Suprapubic skin (tissue), 4 donors: ENCODE measurements around the gene CEP72. TPM values are rescaled to one million over a fixed set of nuclear protein-coding genes. Genes with fewer than 3 reads are reported as not detected.

Source experiments
- DNase-seq, 2 donors: peaks; one replicate each; pipeline ENCODE4 v3.0.0-alpha.2; 2019; ENCODE audit warnings: low spot score in 2 of 2
- H3K27ac ChIP-seq: fragments of 200-600 bp; sonication (generic); one replicate; pipeline ENCODE4 v1.5.1; 2019
- H3K27me3 ChIP-seq: fragments of 200-600 bp; sonication (generic); one replicate; pipeline ENCODE4 v1.5.1; 2019
- H3K36me3 ChIP-seq: fragments of 200-600 bp; sonication (generic); one replicate; pipeline ENCODE4 v1.5.1; 2019
- H3K4me1 ChIP-seq: fragments of 200-600 bp; sonication (generic); one replicate; pipeline ENCODE4 v1.5.1; 2019
- H3K4me3 ChIP-seq: fragments of 200-600 bp; sonication (generic); one replicate; pipeline ENCODE4 v1.5.1; 2019; ENCODE audit warnings: mild to moderate bottlenecking
- H3K9me3 ChIP-seq: fragments of 200-600 bp; sonication (generic); one replicate; pipeline ENCODE4 v1.5.1; 2019
- EP300 ChIP-seq: sonication (generic); formaldehyde crosslinking; IDR thresholded peaks from one replicate; pipeline ENCODE4 v1.6.1; 2017; ENCODE audit warnings: antibody characterized with exemption
- POLR2A ChIP-seq, 2 donors: fragments of 450-650 bp; IDR thresholded peaks; one replicate each; pipeline ENCODE4 v1.6.1; 2017; ENCODE audit warnings: antibody characterized with exemption in 2 of 2, mild to moderate bottlenecking in 2 of 2, moderate library complexity in 2 of 2
- POLR2AphosphoS5 ChIP-seq, 3 donors: sonication (generic); formaldehyde crosslinking; IDR thresholded peaks; one replicate each; pipeline ENCODE4 v1.6.1; 2017; ENCODE audit warnings: antibody characterized with exemption in 3 of 3
- WGBS: methylation state at CpG from one replicate; pipeline ENCODE4 v1.1.5; 2018; 5-methylcytosine and 5-hydroxymethylcytosine counted together
- total RNA-seq, 4 donors: library from RNA; depleted of rRNA; stranded (reverse); fragments of >200 nt; gene quantifications; one replicate each; pipeline ENCODE4 v1.1.0, GENCODE V29; 2016
- TF ChIP-seq, protein P1 (sequence below), 2 donors: fragments of 200-600 bp in 1 of 2; fragments of 450-650 bp in 1 of 2; sonication (generic) in 1 of 2; IDR thresholded peaks; one replicate each; pipeline ENCODE4 v1.5.1; 2016 to 2019; ENCODE audit warnings: antibody characterized with exemption in 2 of 2, mild to moderate bottlenecking in 1 of 2, moderate library complexity in 1 of 2

CEP72 gene
- total RNA-seq, 4 donors from 2014 or later = 8.3 to 13.6 (median 10.9) TPM

DNA sequence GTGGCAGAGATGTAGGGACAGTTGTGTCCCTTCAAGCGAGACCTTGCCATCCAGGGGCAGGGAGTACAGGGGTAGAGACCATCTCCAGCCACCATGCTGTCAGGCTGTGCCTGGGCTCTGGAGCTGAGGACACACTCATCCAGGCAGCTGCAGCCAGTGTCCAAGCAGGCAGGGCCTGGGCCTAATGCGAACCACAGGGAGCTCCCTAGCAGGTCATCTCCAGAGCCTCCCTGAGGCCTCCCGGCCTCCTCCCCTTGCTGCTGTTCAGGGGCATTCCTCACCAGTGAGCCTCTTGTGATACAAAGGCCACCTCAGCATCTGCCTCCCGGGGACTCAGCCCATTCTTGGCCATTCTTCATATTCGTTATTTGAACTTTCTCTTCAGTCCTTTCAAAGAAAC lies 46.0 kb downstream of the CEP72 start:
- WGBS = 98% methylated on average over 5 of the region's 5 CpGs

DNA sequence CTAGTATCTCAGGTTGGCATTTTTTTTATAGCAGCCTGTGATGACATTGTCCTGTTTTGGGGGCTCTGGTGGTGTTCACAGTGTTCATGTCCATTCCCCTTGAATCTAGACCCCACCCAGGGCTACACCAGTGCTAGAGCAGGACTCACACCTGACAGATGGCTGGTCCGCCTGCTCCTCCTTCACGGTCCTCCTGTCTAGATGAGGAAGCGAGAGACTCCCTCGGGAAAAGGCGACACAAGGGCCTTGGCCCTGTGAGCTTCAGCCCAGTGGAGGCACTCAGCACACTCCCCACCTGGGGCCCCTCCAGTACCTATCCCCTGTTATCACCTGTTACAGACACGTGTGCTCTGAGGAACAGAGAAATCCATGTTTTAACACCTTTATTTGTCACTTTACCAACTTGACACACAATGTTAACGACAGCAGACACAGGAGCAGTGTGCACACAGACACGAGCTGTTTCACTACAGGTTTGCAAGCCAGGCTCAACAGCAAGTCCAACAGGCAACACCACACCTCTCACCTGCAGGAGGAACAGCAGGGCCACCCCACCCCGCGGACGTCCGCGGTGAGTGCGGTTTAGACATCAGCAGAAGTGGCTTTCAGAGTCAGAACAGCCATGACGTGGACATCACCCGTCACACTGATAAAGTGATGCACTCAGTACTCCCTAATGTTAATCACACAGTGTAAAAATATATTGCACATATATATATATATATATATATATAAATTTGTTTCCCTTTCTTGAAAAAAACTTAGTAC lies 47.5 kb downstream of the CEP72 start:
- Histone ChIP-seq H3K4me1 (peaks cover 3% of the 10 kb centered on the region), H3K9me3 (no peaks in the 10 kb centered on the region), H3K36me3 (peaks cover 53% of the 10 kb centered on the region), H3K27me3 (no peaks in the 10 kb centered on the region), H3K27ac (no peak overlapping the region), H3K4me3 (no peak overlapping the region)
- peak in 1 of 2 donors; percentile 53 for DNase-seq
- 92% methylated on average over 16 of the region's 16 CpGs for WGBS
- TF ChIP-seq EP300 = no peak
- TF ChIP-seq POLR2AphosphoS5 (IDR thresholded peaks at IDR 0.05) = no peak
- TF ChIP-seq POLR2A (IDR thresholded peaks at IDR 0.05) = no peak
- TF ChIP-seq, protein P1, sequence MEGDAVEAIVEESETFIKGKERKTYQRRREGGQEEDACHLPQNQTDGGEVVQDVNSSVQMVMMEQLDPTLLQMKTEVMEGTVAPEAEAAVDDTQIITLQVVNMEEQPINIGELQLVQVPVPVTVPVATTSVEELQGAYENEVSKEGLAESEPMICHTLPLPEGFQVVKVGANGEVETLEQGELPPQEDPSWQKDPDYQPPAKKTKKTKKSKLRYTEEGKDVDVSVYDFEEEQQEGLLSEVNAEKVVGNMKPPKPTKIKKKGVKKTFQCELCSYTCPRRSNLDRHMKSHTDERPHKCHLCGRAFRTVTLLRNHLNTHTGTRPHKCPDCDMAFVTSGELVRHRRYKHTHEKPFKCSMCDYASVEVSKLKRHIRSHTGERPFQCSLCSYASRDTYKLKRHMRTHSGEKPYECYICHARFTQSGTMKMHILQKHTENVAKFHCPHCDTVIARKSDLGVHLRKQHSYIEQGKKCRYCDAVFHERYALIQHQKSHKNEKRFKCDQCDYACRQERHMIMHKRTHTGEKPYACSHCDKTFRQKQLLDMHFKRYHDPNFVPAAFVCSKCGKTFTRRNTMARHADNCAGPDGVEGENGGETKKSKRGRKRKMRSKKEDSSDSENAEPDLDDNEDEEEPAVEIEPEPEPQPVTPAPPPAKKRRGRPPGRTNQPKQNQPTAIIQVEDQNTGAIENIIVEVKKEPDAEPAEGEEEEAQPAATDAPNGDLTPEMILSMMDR (IDR thresholded peaks at IDR 0.05) = no peak

More for the DNA sequence above, 46.0 kb downstream of the CEP72 start:
- peaks cover 39% of the 10 kb centered on the region for H3K36me3 ChIP-seq
- no peak overlapping the region for H3K27ac ChIP-seq
- TF ChIP-seq EP300 (no peak), POLR2A (IDR thresholded peaks at IDR 0.05) (no peak)
- H3K4me3 ChIP-seq = no peak overlapping the region
- no peaks in the 10 kb centered on the region for H3K4me1 ChIP-seq
- no peaks in the 10 kb centered on the region for H3K27me3 ChIP-seq
- DNase-seq = peak in 1 of 2 donors; percentile 74
- H3K9me3 ChIP-seq = no peaks in the 10 kb centered on the region

DNA sequence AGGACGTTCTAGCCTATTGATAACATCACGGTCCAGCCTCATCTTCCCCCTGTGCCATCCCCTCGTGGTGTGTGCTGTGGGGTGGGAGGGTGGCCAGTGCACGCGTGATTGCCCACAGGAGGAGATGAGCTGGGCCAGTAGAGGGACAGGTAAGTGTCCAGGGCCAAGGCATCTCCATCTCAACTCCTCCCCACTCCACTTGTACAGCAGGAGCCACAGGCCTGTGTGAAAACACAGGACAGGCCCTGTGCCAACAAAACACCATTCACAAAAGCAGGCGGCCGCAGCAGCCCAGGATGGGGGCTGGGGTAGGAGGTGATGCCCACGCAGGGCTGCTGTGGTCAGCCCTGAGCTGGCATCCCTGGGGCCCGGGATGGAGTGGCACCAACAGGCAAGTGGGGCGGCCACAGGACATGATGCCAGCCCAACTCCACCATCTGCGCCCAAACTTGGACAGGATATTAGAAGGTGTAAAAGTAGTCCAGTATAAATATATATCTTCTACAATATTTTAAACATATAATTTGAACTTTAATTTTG lies 48.4 kb downstream of the CEP72 start:
- 95% methylated on average over 11 of the region's 11 CpGs for WGBS
- H3K9me3 ChIP-seq = no peaks in the 10 kb centered on the region
- H3K36me3 ChIP-seq = peaks cover 61% of the 10 kb centered on the region
- no peak overlapping the region for H3K4me3 ChIP-seq
- no peak for TF ChIP-seq POLR2A (IDR thresholded peaks at IDR 0.05)
- no peak for TF ChIP-seq POLR2AphosphoS5 (IDR thresholded peaks at IDR 0.05)
- TF ChIP-seq EP300 = no peak
- TF ChIP-seq, protein P1 (IDR thresholded peaks at IDR 0.05) = no peak
- H3K4me1 ChIP-seq = peaks cover 3% of the 10 kb centered on the region
- peak in 1 of 2 donors; percentile 57 for DNase-seq
- no peaks in the 10 kb centered on the region for H3K27me3 ChIP-seq
- no peak overlapping the region for H3K27ac ChIP-seq

DNA sequence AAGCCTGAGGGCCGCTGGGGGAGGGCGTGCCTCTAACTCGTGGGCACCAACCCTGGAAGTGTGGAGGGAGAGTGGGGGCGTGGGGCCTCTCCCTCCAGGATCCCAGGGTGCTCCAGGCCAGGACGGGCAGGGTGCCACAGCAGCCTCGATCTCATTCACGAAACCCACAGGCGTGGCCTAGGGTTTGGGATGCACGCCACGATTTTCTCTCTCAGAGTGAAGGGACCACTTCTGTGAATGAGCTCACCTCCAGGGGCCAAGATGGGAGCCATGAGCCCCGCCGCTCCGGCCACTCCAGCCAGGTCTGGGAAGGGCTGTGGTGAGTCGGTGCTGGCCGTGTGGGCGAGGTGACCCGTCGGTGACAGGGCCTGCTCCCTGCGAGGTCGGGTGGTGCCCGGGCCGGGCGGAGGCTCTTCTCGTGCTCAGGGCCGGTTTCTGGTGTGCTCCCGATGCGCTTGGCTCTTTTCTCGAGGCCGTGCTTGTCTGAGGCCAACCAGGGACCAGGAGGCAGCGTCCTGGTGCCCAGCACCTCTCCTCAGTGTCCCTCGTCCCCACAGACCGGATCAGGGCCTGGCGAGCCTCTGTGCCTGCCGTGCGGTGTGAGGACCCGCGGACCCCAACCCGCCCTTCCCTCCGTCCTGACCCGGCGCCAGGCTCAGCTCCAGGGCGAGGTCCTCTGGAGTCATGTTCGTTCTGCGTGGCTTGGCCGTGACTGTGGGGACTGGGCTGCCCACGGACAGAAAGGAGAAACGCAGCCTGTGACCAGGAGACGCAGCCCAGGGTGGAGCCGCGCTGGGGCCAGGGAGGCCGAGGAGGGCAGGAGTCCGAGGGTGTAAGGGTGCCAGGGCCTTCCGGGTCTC lies 50.0 kb downstream of the CEP72 start:
- DNase-seq = peak in 1 of 2 donors; percentile 77
- Histone ChIP-seq H3K4me1 (peaks cover 3% of the 10 kb centered on the region), H3K27me3 (no peaks in the 10 kb centered on the region), H3K27ac (no peak overlapping the region), H3K36me3 (peaks cover 69% of the 10 kb centered on the region), H3K4me3 (no peak overlapping the region), H3K9me3 (no peaks in the 10 kb centered on the region)
- TF ChIP-seq, protein P1 (IDR thresholded peaks at IDR 0.05) = no peak
- no peak for TF ChIP-seq EP300
- 88% methylated on average over 8 of the region's 53 CpGs for WGBS

DNA sequence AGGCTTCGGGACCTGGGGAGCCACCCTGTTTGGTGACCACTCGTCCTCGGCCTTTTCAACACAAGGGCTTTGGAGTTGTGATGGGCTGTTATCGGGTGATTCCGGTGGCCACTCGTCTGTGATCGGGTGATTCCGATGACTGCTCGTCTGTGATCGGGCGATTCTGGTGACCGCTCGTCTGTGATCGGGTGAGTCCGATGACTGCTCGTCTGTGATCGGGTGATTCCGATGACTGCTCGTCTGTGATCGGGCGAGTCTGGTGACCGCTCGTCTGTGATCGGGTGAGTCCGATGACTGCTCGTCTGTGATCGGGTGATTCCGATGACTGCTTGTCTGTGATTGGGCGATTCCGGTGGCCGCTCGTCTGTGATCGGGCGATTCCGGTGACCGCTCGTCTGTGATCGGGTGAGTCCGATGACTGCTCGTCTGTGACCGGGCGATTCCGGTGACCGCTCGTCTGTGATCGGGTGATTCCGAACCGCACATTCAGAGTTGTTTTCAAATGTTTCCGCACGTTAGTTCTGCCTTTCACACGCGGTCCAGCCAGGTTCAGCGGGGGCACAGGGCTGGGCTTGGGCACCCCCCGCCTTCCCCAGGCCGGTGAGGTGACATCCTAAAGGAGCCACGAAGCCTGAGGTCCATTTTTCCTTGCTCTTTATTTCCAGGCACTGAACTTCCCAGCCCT lies 50.8 kb downstream of the CEP72 start:
- peaks cover 62% of the 10 kb centered on the region for H3K36me3 ChIP-seq
- no peak overlapping the region for H3K4me3 ChIP-seq
- H3K4me1 ChIP-seq = peaks cover 3% of the 10 kb centered on the region
- H3K9me3 ChIP-seq = no peaks in the 10 kb centered on the region
- 96% methylated on average over 53 of the region's 56 CpGs for WGBS
- TF ChIP-seq POLR2AphosphoS5 (IDR thresholded peaks at IDR 0.05) (no peak), POLR2A (IDR thresholded peaks at IDR 0.05) (no peak)
- TF ChIP-seq, protein P1 (IDR thresholded peaks at IDR 0.05) = no peak
- DNase-seq = peak in 1 of 2 donors; percentile 71
- no peak overlapping the region for H3K27ac ChIP-seq
- H3K27me3 ChIP-seq = no peaks in the 10 kb centered on the region
